ENCODE results near the gene LEP.

- no peak for TF ChIP-seq RFX5 (IDR thresholded peaks at IDR 0.05; ENCODE audit: low read length)
- no peak for TF ChIP-seq TAF1 (IDR thresholded peaks at IDR 0.05; ENCODE audit: borderline replicate concordance, low read depth, low read length)
- no peak for TF ChIP-seq FOXM1 (IDR thresholded peaks at IDR 0.05; ENCODE audit: low read depth)
Measured at GRCh38 chr7:128234476-128235026, 6.5 kb upstream of the LEP start.

All from SK-N-SH (cell line).